T-cell (primary cell): Measurements from ENCODE around the gene KRT8. TPM values are rescaled to one million over a fixed set of nuclear protein-coding genes. Genes with fewer than 3 reads are reported as not detected.

Experiments
- ATAC-seq, 4 experiments: fragments of 200-7000 bp in 3 of 4; fragments of 150-1000 bp in 1 of 4; cut with Tn5 transposase; replicated peaks in 1 of 4; 1 replicate in 3 of 4; 2 replicates in 1 of 4; pipeline ENCODE4 v1.10.0; 2021; ENCODE audit warnings: moderate library complexity in 3 of 4, mild to moderate bottlenecking in 2 of 4, moderate number of reproducible peaks in 1 of 4
- CTCF ChIA-PET, 2 donors: fragments of 300-600 bp; sonication (Branson Sonifier 250); formaldehyde crosslinking; loops; one replicate each; lab custom pipeline; 2022; ENCODE audit warnings: antibody characterized with exemption in 2 of 2; lab: Charles Lee
- POLR2A ChIA-PET, 2 donors: fragments of 300-600 bp; sonication (Branson Sonifier 250); formaldehyde crosslinking; loops; one replicate each; lab custom pipeline; 2022; ENCODE audit warnings: antibody characterized with exemption in 2 of 2; lab: Charles Lee
- DNase-seq, 35 experiments: peaks; one replicate each; pipeline versions ENCODE4 v3.0.0 to v3.0.0-alpha.2; 2013 to 2023
- H3K27ac ChIP-seq: one replicate; pipeline ENCODE4 v1.5.1; 2013; ENCODE audit warnings: low read length
- H3K27me3 ChIP-seq, 2 experiments: replicated peaks in 1 of 2; 1 replicate in 1 of 2; 2 replicates in 1 of 2; pipeline versions ENCODE4 v1.6.1 to v1.7.0; 2013; ENCODE audit warnings: low read length in 1 of 2, mixed read lengths in 1 of 2; ENCODE audit not compliant: control insufficient read depth in 2 of 2, insufficient read depth in 2 of 2; ENCODE audit errors: extremely low read depth in 1 of 2
- H3K36me3 ChIP-seq, 2 donors: 1 replicate in 1 of 2; 2 replicates in 1 of 2; pipeline versions ENCODE4 v1.6.1 to v1.7.0; 2013; ENCODE audit warnings: low read length in 1 of 2; ENCODE audit not compliant: control insufficient read depth in 2 of 2, insufficient read depth in 1 of 2; ENCODE audit errors: extremely low read depth in 1 of 2
- H3K4me1 ChIP-seq, 2 experiments: 1 replicate in 1 of 2; 2 replicates in 1 of 2; pipeline versions ENCODE4 v1.6.1 to v1.7.0; 2013; ENCODE audit warnings: low read length in 2 of 2, mixed read lengths in 1 of 2; ENCODE audit not compliant: insufficient read depth in 2 of 2, control insufficient read depth in 1 of 2; ENCODE audit errors: extremely low read depth in 1 of 2
- H3K4me3 ChIP-seq, 2 donors: 1 replicate in 1 of 2; 2 replicates in 1 of 2; pipeline versions ENCODE4 v1.5.1 to v1.7.0; 2013; ENCODE audit warnings: mild to moderate bottlenecking in 2 of 2, low read length in 1 of 2, moderate library complexity in 1 of 2; ENCODE audit not compliant: control insufficient read depth in 1 of 2; ENCODE audit errors: extremely low read depth in 1 of 2
- H3K9me3 ChIP-seq: 2 replicates; pipeline ENCODE4 v1.7.0; 2013
- H3K27ac Mint-ChIP-seq, 2 donors: one replicate each; pipeline ENCODE4 v1.8.0; 2020 to 2021; ENCODE audit warnings: mild to moderate bottlenecking in 2 of 2, mixed read lengths in 2 of 2
- H3K27me3 Mint-ChIP-seq, 2 donors: one replicate each; pipeline ENCODE4 v1.8.0; 2021 to 2022; ENCODE audit warnings: mixed read lengths in 2 of 2
- H3K36me3 Mint-ChIP-seq: one replicate; pipeline ENCODE4 v1.8.0; 2021; ENCODE audit warnings: mixed read lengths
- H3K4me1 Mint-ChIP-seq, 3 donors: one replicate each; pipeline ENCODE4 v1.8.0; 2020 to 2022; ENCODE audit warnings: mixed read lengths in 3 of 3, mild to moderate bottlenecking in 1 of 3
- H3K4me3 Mint-ChIP-seq, 3 donors: one replicate each; pipeline ENCODE4 v1.8.0; 2020 to 2022; ENCODE audit warnings: mild to moderate bottlenecking in 3 of 3, mixed read lengths in 3 of 3, moderate library complexity in 3 of 3
- H3K9me3 Mint-ChIP-seq, 3 donors: one replicate each; pipeline ENCODE4 v1.8.0; 2020 to 2022; ENCODE audit warnings: mixed read lengths in 3 of 3
- whole genome bisulfite sequencing: methylation state at CpG from one replicate; pipeline ENCODE4 v1.1.5; 2013; ENCODE audit warnings: missing lambda C conversion rate; ENCODE audit not compliant: insufficient coverage; 5-methylcytosine and 5-hydroxymethylcytosine counted together
- total RNA-seq, 35 experiments: library from RNA in 6 of 35; stranded (reverse) in 6 of 35; fragments of 120-200 nt in 1 of 35; gene quantifications; one replicate each; pipeline versions ENCODE4 v1.2.1 to v1.2.4 and lab custom pipeline; 2013 to 2026

Gene KRT8
- total RNA-seq, 5 donors from 2014 or later (not counting 1 experiment from before 2014, with no cell fraction given): 0.42 to 13.3 (median 8.0) TPM

GRCh38 chr12:52867642-52868041 lies 37.2 kb downstream of the KRT8 start:
- Mint-ChIP-seq H3K9me3 (no peaks in the 10 kb centered on the region), H3K27ac (peak overlapping the region; percentile 69 to 76), H3K36me3 (no peaks in the 10 kb centered on the region), H3K4me3 (peak overlapping the region in 1 of 3 donors; percentile 37), H3K27me3 (no peaks in the 10 kb centered on the region), H3K4me1 (peaks cover 27 to 36% (median 33%) of the 10 kb centered on the region in 3 donors)
- no peak overlapping the region for H3K27ac ChIP-seq
- H3K9me3 ChIP-seq: no peaks in the 10 kb centered on the region
- POLR2A ChIA-PET: interaction anchor here in 1 of 2 donors (0.6 kb wide), 1 partner anchor 223 kb away, joined by 3 read pairs; no protein-coding TSS in a partner anchor
- CTCF ChIA-PET: interaction anchor here (0.6 to 2.0 kb wide), 9 partner anchors 12 to 286 kb away, joined by 3 to 10 read pairs (median 4); no protein-coding TSS in a partner anchor
- peaks cover 0 to 1% of the 10 kb centered on the region in 2 experiments for H3K27me3 ChIP-seq
- no peak overlapping the region for H3K4me3 ChIP-seq
- DNase-seq: peak in 32 of 35 experiments; percentile 17 to 67 (median 40)
- 7% methylated on average over 2 of the region's 9 CpGs for WGBS
- peak; percentile 43 to 58 (median 49) for ATAC-seq
- no peaks in the 10 kb centered on the region for H3K36me3 ChIP-seq
- peaks cover 3 to 36% of the 10 kb centered on the region in 2 experiments for H3K4me1 ChIP-seq

- WGBS: 97% methylated on average over 4 of the region's 5 CpGs
- H3K4me3 Mint-ChIP-seq: peak overlapping the region in 2 of 3 donors; percentile 32 to 37
- ChIA-PET POLR2A (no interaction called here), CTCF (interaction anchor here (0.6 to 2.0 kb wide), 9 partner anchors 13 to 285 kb away, joined by 3 to 10 read pairs (median 3); no protein-coding TSS in a partner anchor)
- Histone ChIP-seq H3K4me3 (no peak overlapping the region), H3K36me3 (no peaks in the 10 kb centered on the region), H3K9me3 (no peaks in the 10 kb centered on the region), H3K27me3 (no peaks in the 10 kb centered on the region), H3K27ac (no peak overlapping the region), H3K4me1 (peaks cover 3 to 36% of the 10 kb centered on the region in 2 experiments)
- no peaks in the 10 kb centered on the region for H3K27me3 Mint-ChIP-seq
- ATAC-seq (no peak), DNase-seq (no peak)
- H3K9me3 Mint-ChIP-seq: no peaks in the 10 kb centered on the region
- H3K27ac Mint-ChIP-seq: peak overlapping the region; percentile 69 to 76
- no peaks in the 10 kb centered on the region for H3K36me3 Mint-ChIP-seq
- H3K4me1 Mint-ChIP-seq: peaks cover 27 to 33% (median 33%) of the 10 kb centered on the region in 3 donors
Measured at GRCh38 chr12:52867152-52867551, 37.7 kb downstream of the KRT8 start.

GRCh38 chr12:52865090-52865944 lies 39.6 kb downstream of the KRT8 start:
- H3K4me1 Mint-ChIP-seq: peaks cover 23 to 29% (median 26%) of the 10 kb centered on the region in 3 donors
- H3K9me3 Mint-ChIP-seq: no peaks in the 10 kb centered on the region
- H3K27ac Mint-ChIP-seq: no peak overlapping the region
- DNase-seq: no peak
- no peaks in the 10 kb centered on the region for H3K36me3 Mint-ChIP-seq
- H3K4me1 ChIP-seq: peaks cover 3 to 20% of the 10 kb centered on the region in 2 experiments
- peaks cover 0 to 3% of the 10 kb centered on the region in 2 experiments for H3K27me3 ChIP-seq
- H3K36me3 ChIP-seq: no peaks in the 10 kb centered on the region
- no peak overlapping the region for H3K4me3 Mint-ChIP-seq
- ATAC-seq: no peak
- CTCF ChIA-PET: no interaction called here
- H3K4me3 ChIP-seq: no peak overlapping the region
- H3K9me3 ChIP-seq: no peaks in the 10 kb centered on the region
- 76% methylated on average over 9 of the region's 10 CpGs for WGBS
- POLR2A ChIA-PET: no interaction called here
- no peak overlapping the region for H3K27ac ChIP-seq
- no peaks in the 10 kb centered on the region for H3K27me3 Mint-ChIP-seq

GRCh38 chr12:52862023-52862422 lies 42.9 kb downstream of the KRT8 start:
- Histone ChIP-seq H3K27me3 (peaks cover 0 to 7% of the 10 kb centered on the region in 2 experiments), H3K9me3 (no peaks in the 10 kb centered on the region), H3K27ac (no peak overlapping the region), H3K36me3 (no peaks in the 10 kb centered on the region), H3K4me3 (no peak overlapping the region), H3K4me1 (peaks cover 0 to 2% of the 10 kb centered on the region in 2 experiments)
- POLR2A ChIA-PET: interaction anchor here in 1 of 2 donors (0.6 kb wide), 1 partner anchor 904 kb away, joined by 3 read pairs; no protein-coding TSS in a partner anchor
- no peaks in the 10 kb centered on the region for H3K36me3 Mint-ChIP-seq
- CTCF ChIA-PET: interaction anchor here in 1 of 2 donors (1.0 kb wide), 1 partner anchor 8 kb away, joined by 5 read pairs; no protein-coding TSS in a partner anchor
- H3K4me3 Mint-ChIP-seq: no peak overlapping the region
- WGBS: 91% methylated on average over 1 of the region's 2 CpGs
- no peak for DNase-seq
- H3K27ac Mint-ChIP-seq: no peak overlapping the region
- ATAC-seq: no peak
- no peaks in the 10 kb centered on the region for H3K9me3 Mint-ChIP-seq
- no peaks in the 10 kb centered on the region for H3K27me3 Mint-ChIP-seq
- H3K4me1 Mint-ChIP-seq: peaks cover 2 to 4% (median 3%) of the 10 kb centered on the region in 3 donors

- no peaks in the 10 kb centered on the region for H3K27me3 Mint-ChIP-seq
- DNase-seq: no peak
- H3K27ac Mint-ChIP-seq: no peak overlapping the region
- H3K4me1 ChIP-seq: no peaks in the 10 kb centered on the region
- H3K4me1 Mint-ChIP-seq: peaks cover 0 to 3% (median 0%) of the 10 kb centered on the region in 3 donors
- ChIA-PET CTCF (interaction anchor here in 1 of 2 donors (1.0 kb wide), 1 partner anchor 9 kb away, joined by 5 read pairs; no protein-coding TSS in a partner anchor), POLR2A (interaction anchor here in 1 of 2 donors (0.6 kb wide), 1 partner anchor 904 kb away, joined by 3 read pairs; no protein-coding TSS in a partner anchor)
- H3K9me3 Mint-ChIP-seq: no peaks in the 10 kb centered on the region
- ATAC-seq: no peak
- no peak overlapping the region for H3K27ac ChIP-seq
- peaks cover 0 to 7% of the 10 kb centered on the region in 2 experiments for H3K27me3 ChIP-seq
- H3K36me3 Mint-ChIP-seq: no peaks in the 10 kb centered on the region
- 72% methylated on average over 3 of the region's 7 CpGs for WGBS
- no peaks in the 10 kb centered on the region for H3K9me3 ChIP-seq
- no peaks in the 10 kb centered on the region for H3K36me3 ChIP-seq
- no peak overlapping the region for H3K4me3 ChIP-seq
- no peak overlapping the region for H3K4me3 Mint-ChIP-seq
Measured at GRCh38 chr12:52861511-52861910, 43.4 kb downstream of the KRT8 start.

- CTCF ChIA-PET: interaction anchor here in 1 of 2 donors (0.6 kb wide), 1 partner anchor 1870 kb away, joined by 3 read pairs; no protein-coding TSS in a partner anchor
- Mint-ChIP-seq H3K36me3 (no peaks in the 10 kb centered on the region), H3K4me3 (no peak overlapping the region), H3K27ac (no peak overlapping the region), H3K9me3 (no peaks in the 10 kb centered on the region), H3K4me1 (peaks cover 0 to 3% (median 0%) of the 10 kb centered on the region in 3 donors), H3K27me3 (no peaks in the 10 kb centered on the region)
- DNase-seq (no peak), ATAC-seq (no peak)
- no peaks in the 10 kb centered on the region for H3K4me1 ChIP-seq
- POLR2A ChIA-PET: no interaction called here
- peaks cover 0 to 7% of the 10 kb centered on the region in 2 experiments for H3K27me3 ChIP-seq
- no peaks in the 10 kb centered on the region for H3K9me3 ChIP-seq
- H3K27ac ChIP-seq: no peak overlapping the region
- no peaks in the 10 kb centered on the region for H3K36me3 ChIP-seq
- no CpG with 5 or more reads among the region's 6 CpGs for WGBS
- no peak overlapping the region for H3K4me3 ChIP-seq
Measured at GRCh38 chr12:52860102-52860823, 44.6 kb downstream of the KRT8 start.
